GM21717 (cell line): Measurements from ENCODE around the gene WDR19.
"Not testable (repeated sequence)": the region's sequence is repeated elsewhere in the genome, so short reads cannot be mapped to it uniquely, and the experiment has no call there.

Experiments used
- ATAC-seq: cut with Tn5 transposase; IDR thresholded peaks from one replicate; pipeline ENCODE4 v1.9.1; 2021; ENCODE audit warnings: mild to moderate bottlenecking, moderate library complexity; ENCODE audit not compliant: unreplicated experiment

The WDR19 gene

DNA sequence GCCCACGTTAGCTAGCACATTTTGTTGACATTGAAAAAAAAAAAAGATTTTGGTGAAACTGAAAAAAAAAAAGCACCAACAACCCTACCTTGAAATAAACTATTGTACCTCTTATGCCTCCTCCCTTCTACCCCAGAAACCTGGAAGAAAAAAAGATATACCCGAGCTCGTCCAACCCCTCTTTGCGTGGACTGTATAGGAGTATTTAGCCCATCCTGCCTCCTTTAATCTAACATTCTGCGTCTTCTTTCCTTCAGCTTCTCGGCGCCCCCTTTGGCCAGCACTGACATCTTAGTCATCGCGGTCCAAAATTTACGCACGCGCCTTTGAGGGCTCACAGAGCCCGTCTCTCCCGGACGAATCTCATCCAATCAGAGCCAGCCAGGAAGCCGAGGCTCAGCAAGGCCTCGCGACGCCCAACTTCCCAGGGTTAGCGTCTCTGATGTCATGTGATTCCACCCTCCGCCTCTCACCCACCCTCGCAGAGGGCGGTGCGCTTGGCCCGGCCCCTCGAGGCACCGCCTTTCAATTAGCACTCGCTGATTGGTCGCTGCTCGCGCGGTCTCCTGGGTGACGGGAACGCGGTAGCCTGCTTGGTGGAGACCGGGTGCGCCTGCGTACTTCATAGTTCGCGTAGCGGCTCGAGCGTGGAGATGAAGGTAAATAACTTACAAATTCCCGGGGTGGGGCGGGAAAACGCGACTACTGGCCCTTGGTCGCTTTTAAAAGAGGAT lies at the start of gene WDR19:
Gene WDR19 (plus strand): TSS at position 625 of the 734 bp plus-strand sequence. CDS start 29 bp downstream, at position 654.
- ATAC-seq = peak; percentile 98

DNA sequence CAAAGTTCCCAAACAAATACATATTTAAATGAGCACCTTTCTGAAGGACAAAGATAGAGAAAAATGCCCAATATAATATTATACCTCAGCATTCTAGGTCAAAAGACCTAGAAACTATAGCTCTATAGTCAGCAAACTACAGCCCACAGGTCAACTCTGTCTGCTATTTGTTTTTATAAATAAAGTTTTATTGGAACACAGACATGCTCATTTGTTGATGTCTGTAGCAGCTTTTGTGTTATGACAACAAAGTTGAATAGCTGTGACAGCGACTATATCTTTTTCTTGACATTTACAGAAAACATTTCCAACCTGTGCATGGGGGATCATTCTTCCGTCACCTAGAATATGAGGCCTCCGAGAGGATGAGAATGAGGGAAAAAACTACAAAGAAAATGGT lies 48.7 kb upstream of the WDR19 start:
- no peak for ATAC-seq

GRCh38 chr4:39134683-39135306 lies 47.5 kb upstream of the WDR19 start:
- ATAC-seq = no peak

GRCh38 chr4:39138227-39138626 lies 44.1 kb upstream of the WDR19 start:
- ATAC-seq = not testable (repeated sequence)

DNA sequence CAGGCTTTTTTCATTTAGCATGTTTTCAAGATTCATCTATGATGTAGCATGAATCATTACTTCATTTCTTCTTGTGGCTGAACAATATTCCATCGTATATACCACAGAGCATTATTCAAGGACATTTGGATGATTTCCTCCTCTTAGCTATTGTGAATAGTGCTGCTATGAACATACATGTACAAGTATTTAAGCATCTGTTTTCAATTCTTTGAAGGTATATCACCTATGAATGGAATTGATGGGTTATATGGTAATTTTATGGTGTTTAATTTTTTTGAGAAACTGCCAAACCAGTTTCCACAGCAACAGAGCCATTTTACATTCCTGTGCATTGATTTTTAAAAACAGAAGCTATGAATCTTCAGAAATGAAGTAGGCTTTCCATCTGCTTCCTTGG lies 36.1 kb upstream of the WDR19 start:
- no peak for ATAC-seq

GRCh38 chr4:39154009-39154408 lies 28.3 kb upstream of the WDR19 start:
- ATAC-seq = no peak

DNA sequence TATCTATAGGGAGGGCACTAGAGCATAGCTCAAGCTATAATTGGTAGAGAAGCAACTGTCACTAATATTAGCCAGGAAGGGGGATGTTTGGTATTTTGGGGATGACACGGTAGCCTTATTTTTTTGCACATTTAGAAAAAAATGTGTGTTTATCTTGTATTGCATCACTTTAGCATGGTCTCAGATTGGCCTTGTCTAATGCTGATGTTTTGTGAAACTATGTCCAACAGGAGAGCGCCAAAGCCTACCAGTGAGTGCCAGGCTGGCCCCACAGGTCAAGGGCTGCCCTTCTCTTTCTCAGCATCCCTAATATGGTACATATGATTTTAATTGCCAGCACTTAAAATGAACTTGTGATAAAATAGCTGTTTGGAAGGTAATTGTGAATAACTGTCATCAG lies 24.8 kb upstream of the WDR19 start:
- no peak for ATAC-seq

DNA sequence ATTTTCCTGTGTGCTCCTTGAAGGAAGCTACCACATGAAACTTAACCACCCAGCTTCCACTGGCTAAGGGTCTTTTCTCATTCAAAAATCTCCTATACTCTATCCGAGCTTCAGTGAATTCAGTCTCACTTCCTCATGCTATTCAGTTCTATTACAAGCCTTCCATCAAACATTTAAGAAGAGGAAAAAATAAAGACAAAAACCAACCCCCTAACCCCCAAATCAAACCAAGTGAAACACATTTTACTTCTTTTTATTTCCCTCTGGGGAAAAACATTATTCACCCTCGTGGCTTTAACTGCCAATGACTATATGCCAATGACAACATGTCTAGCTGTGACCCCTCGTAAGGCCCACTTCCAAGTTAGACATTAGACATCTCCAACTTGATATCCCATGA lies 16.2 kb upstream of the WDR19 start:
- ATAC-seq = no peak

DNA sequence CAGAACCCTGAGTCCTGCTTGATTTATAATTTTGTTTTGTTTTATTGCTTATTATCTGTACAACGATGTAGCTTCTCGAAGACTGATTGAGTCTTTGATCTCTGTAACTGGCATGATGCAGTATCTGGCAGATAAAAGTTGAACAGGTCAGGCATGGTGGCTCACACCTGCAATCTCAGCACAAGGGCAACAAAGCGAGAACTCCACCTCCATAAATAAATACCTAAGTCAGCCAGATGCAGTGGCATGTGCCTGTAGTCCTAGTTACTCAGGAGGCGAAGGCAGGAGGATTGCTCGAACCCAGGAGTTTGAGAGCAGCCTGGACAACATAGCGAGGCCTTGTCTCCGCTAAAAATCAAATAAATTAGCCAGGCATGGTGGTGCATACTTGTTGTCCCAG lies 15.7 kb upstream of the WDR19 start:
- no peak for ATAC-seq

- no peak for ATAC-seq
Observed at GRCh38 chr4:39169426-39169825, 12.9 kb upstream of the WDR19 start.

- no peak for ATAC-seq
Observed at GRCh38 chr4:39170301-39170700, 12.0 kb upstream of the WDR19 start.

DNA sequence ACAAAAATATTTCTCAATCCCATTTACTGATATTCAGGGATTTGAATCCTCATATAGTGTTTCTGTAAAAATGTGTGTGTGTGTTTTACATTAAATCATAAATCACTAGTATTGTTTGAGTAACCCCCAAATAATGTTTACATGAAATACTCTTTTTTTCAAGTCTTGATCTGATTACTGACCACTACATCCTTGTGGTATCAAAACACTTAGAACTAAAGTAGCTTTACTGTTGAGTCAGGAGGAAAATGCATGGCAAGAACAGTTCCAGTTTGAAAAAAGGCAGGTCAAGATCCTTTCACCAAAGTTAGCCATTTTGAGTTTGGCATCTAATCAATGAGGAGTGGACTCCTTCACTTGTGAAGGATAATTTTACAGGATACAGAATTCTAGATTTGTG lies 3.6 kb upstream of the WDR19 start:
- ATAC-seq = no peak

GRCh38 chr4:39179681-39180080 lies 2.6 kb upstream of the WDR19 start:
- no peak for ATAC-seq

DNA sequence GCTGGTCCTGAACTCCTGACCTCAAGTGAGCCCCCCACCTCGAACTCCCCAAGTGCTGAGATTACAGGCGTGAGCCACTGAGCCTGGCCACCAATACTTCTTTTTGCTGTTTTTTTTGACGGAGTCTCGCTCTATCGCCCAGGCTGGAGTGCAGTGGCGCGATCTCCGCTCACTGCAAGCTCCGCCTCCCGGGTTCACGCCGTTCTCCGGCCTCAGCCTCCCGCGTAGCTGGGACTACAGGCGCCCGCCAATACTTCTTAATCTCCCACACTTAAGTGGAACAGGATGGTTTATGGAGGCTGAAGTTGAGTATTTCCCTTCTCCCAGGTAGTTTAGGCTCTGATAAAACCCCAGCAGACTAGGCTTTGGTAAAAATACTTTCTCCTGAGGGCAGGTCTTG lies 1.7 kb upstream of the WDR19 start:
- ATAC-seq = not testable (repeated sequence)

DNA sequence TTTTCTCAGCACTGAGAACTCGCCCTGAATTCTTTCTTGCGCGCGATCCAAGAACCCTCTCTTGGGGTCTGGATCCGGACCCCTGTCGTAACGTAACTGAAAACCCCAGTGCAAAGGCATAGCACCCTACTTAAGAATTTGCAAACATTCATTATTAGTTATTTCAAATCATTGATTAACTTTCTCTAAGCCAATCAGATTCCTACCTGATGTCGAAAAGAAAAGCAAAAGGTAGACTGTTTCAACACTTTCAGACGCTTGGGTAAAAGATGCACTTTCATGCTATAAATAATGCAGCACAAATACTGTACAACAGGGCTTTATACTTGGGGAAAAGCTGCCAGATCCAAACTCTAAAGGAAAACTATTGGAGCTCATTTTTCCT lies 817 bp upstream of the WDR19 start:
- ATAC-seq = peak; percentile 15

DNA sequence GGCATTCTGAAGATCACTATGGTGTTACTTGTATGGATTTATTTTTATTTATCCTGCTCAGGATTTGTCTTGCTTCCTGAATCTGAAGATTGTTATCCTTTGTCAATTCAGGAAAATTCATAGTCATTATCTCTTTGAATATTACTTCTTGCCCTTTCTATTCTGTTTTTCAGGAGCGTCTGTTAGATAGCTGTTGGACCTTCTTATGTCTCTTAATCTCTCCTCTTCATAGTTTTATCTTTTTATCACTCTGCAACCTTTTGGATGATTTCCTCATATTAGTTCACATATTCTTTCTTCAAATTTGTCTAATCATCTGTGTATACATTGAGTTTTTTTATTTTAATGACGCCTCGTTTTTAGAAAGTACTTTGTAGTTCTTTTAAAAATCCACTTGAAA lies 19.6 kb downstream of the WDR19 start:
- no peak for ATAC-seq

DNA sequence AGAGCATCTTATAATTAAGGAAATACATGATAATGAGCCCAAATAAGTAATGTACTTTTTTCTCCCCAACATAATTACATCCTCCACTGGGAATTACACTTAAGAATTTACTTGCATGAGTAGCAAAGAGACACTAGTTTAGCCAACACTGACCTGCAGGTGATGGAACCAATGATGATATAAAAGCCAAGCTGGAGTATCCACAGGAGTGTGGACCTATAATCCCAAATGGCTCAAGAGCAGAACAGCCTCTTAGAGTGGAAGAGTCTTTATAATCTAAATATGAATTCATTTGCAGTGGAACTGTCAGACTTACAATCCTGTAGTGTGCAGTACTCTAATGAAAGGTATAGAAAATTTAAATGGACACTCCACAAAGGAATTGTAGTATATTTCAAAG lies 22.2 kb downstream of the WDR19 start:
- no peak for ATAC-seq

GRCh38 chr4:39205000-39205399 lies 22.7 kb downstream of the WDR19 start:
- no peak for ATAC-seq

- ATAC-seq = no peak
Observed at GRCh38 chr4:39205476-39205875, 23.1 kb downstream of the WDR19 start.

DNA sequence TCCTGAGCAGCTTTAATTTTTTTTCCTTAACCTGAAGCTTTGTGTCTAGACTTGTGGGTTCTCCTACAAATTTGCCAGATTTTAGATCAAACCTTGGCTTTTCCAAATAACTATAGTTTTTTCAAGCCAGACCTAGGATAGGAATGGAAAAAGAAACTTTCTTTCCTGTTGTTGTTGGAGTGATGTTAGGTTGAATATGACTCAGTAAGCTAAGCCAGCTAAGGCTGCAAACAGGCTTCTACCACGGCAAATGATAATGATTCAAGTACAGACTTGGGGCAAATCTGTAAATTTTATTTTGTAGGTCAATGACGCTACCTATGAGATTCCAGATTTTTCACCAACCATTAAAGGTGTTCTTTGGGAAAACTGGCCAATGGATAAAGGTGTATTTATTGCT lies 45.6 kb downstream of the WDR19 start:
- no peak for ATAC-seq

DNA sequence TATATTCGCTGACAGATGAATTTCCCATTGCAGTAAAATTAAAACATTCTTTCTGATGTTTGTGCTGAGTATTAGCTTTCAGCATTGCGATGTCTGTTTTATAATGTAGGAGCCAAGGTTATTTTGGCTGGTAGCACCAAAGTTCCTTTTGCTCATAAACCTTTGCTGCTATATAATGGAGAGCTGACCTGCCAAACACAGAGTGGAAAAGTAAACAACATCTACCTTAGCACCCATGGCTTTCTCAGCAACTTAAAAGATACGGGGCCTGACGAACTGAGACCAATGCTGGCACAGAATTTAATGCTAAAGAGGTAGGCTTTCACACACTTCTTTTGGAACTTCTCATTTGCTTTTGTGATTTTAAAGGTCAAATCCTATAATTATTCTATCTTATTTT lies 46.0 kb downstream of the WDR19 start:
- ATAC-seq = no peak

GRCh38 chr4:39230462-39230861 lies 48.1 kb downstream of the WDR19 start:
- no peak for ATAC-seq

DNA sequence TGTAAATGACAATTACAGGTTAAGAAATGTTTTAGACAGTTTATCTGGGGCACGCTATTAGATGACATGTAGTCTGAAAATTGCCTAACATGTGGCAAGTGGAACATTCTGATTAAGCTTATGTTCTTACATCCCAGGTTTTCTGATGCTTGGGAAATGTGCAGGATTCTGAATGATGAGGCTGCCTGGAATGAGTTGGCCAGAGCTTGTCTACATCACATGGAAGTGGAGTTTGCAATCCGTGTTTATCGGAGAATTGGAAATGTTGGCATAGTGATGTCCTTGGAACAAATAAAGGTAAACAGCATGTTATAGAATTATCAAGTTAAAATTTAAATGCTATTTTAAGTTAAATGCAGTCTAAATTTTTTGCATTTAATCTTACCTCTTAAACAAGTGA lies 49.3 kb downstream of the WDR19 start:
- no peak for ATAC-seq
